GM12878 (cell line): ENCODE data around the gene MOV10L1. TPM values are rescaled to one million over a fixed set of nuclear protein-coding genes. Genes with fewer than 3 reads are reported as not detected.

Experiments used
- ATAC-seq: fragments of 200-7000 bp; cut with Tn5 transposase; 3 replicates; pipeline ENCODE4 v1.9.1; 2020; ENCODE audit warnings: mild to moderate bottlenecking, moderate library complexity
- BruUV-seq: library from RNA; stranded (reverse); fragments of 400-500 nt; replicated peaks from 2 replicates; lab custom pipeline; 2021; lab: Mats Ljungman, UMichigan
- CTCF ChIA-PET: fragments of 300-600 bp; sonication (Branson Sonifier 250); formaldehyde crosslinking; extraction: SDS; loops from one replicate; lab custom pipeline; 2021; ENCODE audit warnings: inconsistent platforms; lab: Yijun Ruan, JAX
- POLR2A ChIA-PET: fragments of 350-600 bp; formaldehyde crosslinking; extraction: SDS; loops from one replicate; lab custom pipeline; 2021; ENCODE audit warnings: inconsistent platforms; lab: Charles Lee
- RAD21 ChIA-PET: fragments of 300-600 bp; sonication (Branson Sonifier 250); formaldehyde crosslinking; loops from one replicate; lab custom pipeline; 2023; ENCODE audit warnings: antibody characterized with exemption; ENCODE audit not compliant: unreplicated experiment; lab: Charles Lee
- SMC1A ChIA-PET: fragments of 300-600 bp; sonication (Branson Sonifier 250); formaldehyde crosslinking; loops from one replicate; lab custom pipeline; 2023; ENCODE audit not compliant: unreplicated experiment, uncharacterized antibody; lab: Charles Lee
- DNase-seq: peaks from one replicate; pipeline ENCODE4 v3.0.0-alpha.2; 2011; ENCODE audit warnings: low read depth, low spot score
- FAIRE-seq: peaks from 3 replicates; lab custom pipeline; 2011; peaks lifted over from hg19 to GRCh38; lab: Jason Lieb, UNC
- H2AFZ ChIP-seq: 2 replicates; pipeline ENCODE4 v1.6.0; 2011; ENCODE audit warnings: low read depth, low read length, control low read depth; ENCODE audit not compliant: control insufficient read depth
- H3K27ac ChIP-seq: 2 replicates; pipeline ENCODE4 v1.5.1; 2011; ENCODE audit warnings: control low read depth; ENCODE audit not compliant: control insufficient read depth, insufficient read depth
- H3K27me3 ChIP-seq, 2 experiments: replicated peaks in 1 of 2; 2 replicates each; pipeline versions ENCODE4 v1.6.0 to v1.6.1; 2011; ENCODE audit warnings: low read length in 1 of 2; ENCODE audit not compliant: control insufficient read depth in 2 of 2, insufficient read depth in 2 of 2
- H3K36me3 ChIP-seq, 2 experiments: 2 replicates each; pipeline ENCODE4 v1.5.1; 2011; ENCODE audit warnings: low read length in 1 of 2; ENCODE audit not compliant: control insufficient read depth in 2 of 2, insufficient read depth in 2 of 2
- H3K4me1 ChIP-seq: 2 replicates; pipeline ENCODE4 v1.6.1; 2011; ENCODE audit warnings: mild to moderate bottlenecking, low read length, moderate library complexity, mixed read lengths; ENCODE audit not compliant: control insufficient read depth, insufficient read depth
- H3K4me2 ChIP-seq: 2 replicates; pipeline ENCODE4 v1.6.0; 2011; ENCODE audit warnings: control low read depth; ENCODE audit not compliant: control insufficient read depth, insufficient read depth
- H3K4me3 ChIP-seq: fragments of 200-600 bp; sonication (generic); 2 replicates; pipeline ENCODE4 v1.5.1; 2016
- H3K79me2 ChIP-seq: 2 replicates; pipeline ENCODE4 v1.6.0; 2011; ENCODE audit warnings: low read length; ENCODE audit not compliant: control insufficient read depth, insufficient read depth
- H3K9ac ChIP-seq: 2 replicates; pipeline ENCODE4 v1.8.0; 2011; ENCODE audit warnings: low read length, control low read depth, mixed read lengths; ENCODE audit not compliant: control insufficient read depth, insufficient read depth
- H3K9me3 ChIP-seq: replicated peaks from 3 replicates; pipeline ENCODE4 v1.5.1; 2011; ENCODE audit warnings: mild to moderate bottlenecking, low read length; ENCODE audit not compliant: control insufficient read depth, insufficient read depth
- H4K20me1 ChIP-seq: 2 replicates; pipeline ENCODE4 v1.6.0; 2011; ENCODE audit not compliant: control insufficient read depth, insufficient read depth
- BCL3 ChIP-seq: IDR thresholded peaks from 2 replicates; pipeline ENCODE4 v1.6.1; 2011; ENCODE audit warnings: borderline replicate concordance, low read depth, mild to moderate bottlenecking, moderate library complexity, low read length; ENCODE audit not compliant: insufficient read depth, poor library complexity, severe bottlenecking
- PAX8 ChIP-seq: fragments of 450-650 bp; IDR thresholded peaks from 2 replicates; pipeline ENCODE4 v1.6.1; 2017; ENCODE audit warnings: mild to moderate bottlenecking, moderate library complexity
- PML ChIP-seq: IDR thresholded peaks from 2 replicates; pipeline ENCODE4 v1.6.1; 2012; ENCODE audit warnings: low read length, inconsistent platforms
- SIX5 ChIP-seq: IDR thresholded peaks from 2 replicates; pipeline ENCODE4 v1.6.1; 2011; ENCODE audit warnings: mild to moderate bottlenecking, low read depth, low read length, moderate library complexity; ENCODE audit not compliant: severe bottlenecking
- TAF1 ChIP-seq: IDR thresholded peaks from 2 replicates; pipeline ENCODE4 v1.6.1; 2011; ENCODE audit warnings: mild to moderate bottlenecking, low read depth, low read length, borderline replicate concordance
- WRNIP1 ChIP-seq: IDR thresholded peaks from 2 replicates; pipeline ENCODE4 v1.6.1; 2011; ENCODE audit warnings: low read depth, low read length, improper control_type of control experiment, borderline replicate concordance
- ZNF207 ChIP-seq: fragments of 450-650 bp; IDR thresholded peaks from 2 replicates; pipeline ENCODE4 v1.6.1; 2014; ENCODE audit warnings: antibody characterized with exemption, mild to moderate bottlenecking, borderline replicate concordance
- WGBS: methylation state at CpG from one replicate; pipeline ENCODE4 v1.1.6; 2016; ENCODE audit warnings: low lambda C conversion rate; ENCODE audit not compliant: insufficient replicate concordance, insufficient coverage; ENCODE audit errors: missing lambda C conversion rate; 5-methylcytosine and 5-hydroxymethylcytosine counted together
- in situ Hi-C: fragments of 300-500 bp; cut with MboI; formaldehyde crosslinking; loops from 9 replicates; pipeline ENCODE4 v1.14.3; 2018; ENCODE audit warnings: mixed read lengths
- intact Hi-C: fragments of 100-400 bp; cut with micrococcal nuclease; formaldehyde crosslinking; loops from one replicate; pipeline ENCODE4 v1.14.2; 2022; ENCODE audit not compliant: unreplicated experiment
- polyA plus RNA-seq, 11 experiments: library from polyadenylated mRNA; depleted of rRNA in 4 of 11; unstranded in 6 of 11; stranded (reverse) in 5 of 11; fragments of >200 nt; fragmentation: Nextera tagmentation in 4 of 11; fragmentation: Illumina TruSeq in 1 of 11; extraction: Ambion mirVana in 4 of 11; extraction: Trizol in 1 of 11; gene quantifications; 1 replicate in 1 of 11; 2 replicates in 10 of 11; pipeline versions ENCODE4 v1.2.1 to v1.2.3, GENCODE V29; 2011 to 2016; ENCODE audit warnings: inconsistent platforms in 2 of 11, missing spikeins in 2 of 11, low read depth in 1 of 11
- total RNA-seq, 4 experiments: library from RNA; depleted of rRNA in 3 of 4; stranded (reverse); fragments of >200 nt in 3 of 4; fragmentation: Illumina TruSeq in 1 of 4; extraction: Trizol in 1 of 4; gene quantifications; 2 replicates each; pipeline versions ENCODE4 v1.2.1 to v1.2.3, GENCODE V29; 2013 to 2021
- TF ChIP-seq, protein P1 (sequence below): fragments of 450-650 bp; IDR thresholded peaks from 2 replicates; pipeline ENCODE4 v1.6.1; 2017; ENCODE audit warnings: mild to moderate bottlenecking, moderate library complexity
- TF ChIP-seq, protein P2 (sequence below): IDR thresholded peaks from 2 replicates; pipeline ENCODE4 v1.6.1; 2012; ENCODE audit warnings: mild to moderate bottlenecking, low read depth, low read length
- TF ChIP-seq, protein P3 (sequence below): IDR thresholded peaks from 2 replicates; pipeline ENCODE4 v1.6.1; 2012; ENCODE audit warnings: low read depth, low read length, improper control_type of control experiment
- TF ChIP-seq, protein P4 (sequence below): IDR thresholded peaks from 2 replicates; pipeline ENCODE4 v1.6.1; 2011; ENCODE audit warnings: low read depth, mild to moderate bottlenecking, low read length, moderate library complexity, borderline replicate concordance; ENCODE audit errors: extremely low read depth
- TF ChIP-seq, protein P5 (sequence below): fragments of 150-350 bp; IDR thresholded peaks from 2 replicates; pipeline ENCODE4 v1.6.1; 2014; ENCODE audit warnings: mild to moderate bottlenecking, low read depth, low read length

MOV10L1 gene
- total and polyA plus RNA-seq, 10 of the 15 experiments (the other 5 are each of a cell fraction or from before 2014, with no cell fraction given), result 0.22 TPM; not detected in 9

DNA sequence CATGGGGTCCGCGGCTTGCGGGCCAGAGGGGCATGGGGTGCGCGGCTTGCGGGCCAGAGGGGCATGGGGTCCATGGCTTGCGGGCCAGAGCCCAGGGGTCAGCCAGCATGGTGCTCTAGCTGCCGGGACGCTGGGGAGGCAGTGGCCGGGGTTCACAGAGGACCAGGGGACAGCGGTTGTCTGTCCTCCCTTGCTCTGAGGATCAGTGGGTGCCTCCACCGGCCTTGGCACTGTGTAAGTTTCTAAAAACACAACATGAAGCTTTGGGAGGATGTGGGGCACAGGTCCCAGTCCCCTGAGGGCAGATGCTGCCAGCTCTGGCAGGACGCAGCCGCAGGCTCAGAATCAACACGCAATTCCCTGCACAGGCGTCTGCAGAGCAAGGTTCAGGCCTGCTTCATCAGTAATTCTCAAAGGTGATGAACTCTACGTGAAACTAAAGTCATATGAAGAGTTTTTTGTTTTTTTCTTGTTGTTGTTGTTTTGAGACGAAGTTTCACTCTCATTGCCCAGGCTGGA is 7.5 kb upstream of the MOV10L1 start:
- H3K9ac ChIP-seq, result no peak overlapping the region
- ChIA-PET SMC1A (no interaction called here), RAD21 (no interaction called here), CTCF (no interaction called here), POLR2A (no interaction called here)
- no peak overlapping the region for H3K27ac ChIP-seq
- BruUV-seq, result no TSS peak
- H3K4me3 ChIP-seq, result no peak overlapping the region
- peaks cover 5% of the 10 kb centered on the region; the same call in 1 of the 3 replicates for H3K9me3 ChIP-seq
- no peaks in the 10 kb centered on the region for H3K36me3 ChIP-seq
- peaks cover 1 to 2% of the 10 kb centered on the region in 2 experiments; a peak in 2 of 4 replicates for H3K27me3 ChIP-seq
- H3K79me2 ChIP-seq, result no peaks in the 10 kb centered on the region
- ATAC-seq (no peak), DNase-seq (no peak), FAIRE-seq (no peak)
- in situ Hi-C loops, result no loop called here
- H2AFZ ChIP-seq, result no peak overlapping the region
- H3K4me2 ChIP-seq, result no peak overlapping the region
- WGBS, result 44% methylated on average over 10 of the region's 18 CpGs
- H4K20me1 ChIP-seq, result no peaks in the 10 kb centered on the region
- intact Hi-C loops, result no loop called here
- H3K4me1 ChIP-seq, result no peaks in the 10 kb centered on the region
- TF ChIP-seq PAX8 (no peak), BCL3 (no peak), ZNF207 (no peak), TAF1 (no peak), SIX5 (no peak), WRNIP1 (no peak), PML (no peak)
- TF ChIP-seq, protein P1, sequence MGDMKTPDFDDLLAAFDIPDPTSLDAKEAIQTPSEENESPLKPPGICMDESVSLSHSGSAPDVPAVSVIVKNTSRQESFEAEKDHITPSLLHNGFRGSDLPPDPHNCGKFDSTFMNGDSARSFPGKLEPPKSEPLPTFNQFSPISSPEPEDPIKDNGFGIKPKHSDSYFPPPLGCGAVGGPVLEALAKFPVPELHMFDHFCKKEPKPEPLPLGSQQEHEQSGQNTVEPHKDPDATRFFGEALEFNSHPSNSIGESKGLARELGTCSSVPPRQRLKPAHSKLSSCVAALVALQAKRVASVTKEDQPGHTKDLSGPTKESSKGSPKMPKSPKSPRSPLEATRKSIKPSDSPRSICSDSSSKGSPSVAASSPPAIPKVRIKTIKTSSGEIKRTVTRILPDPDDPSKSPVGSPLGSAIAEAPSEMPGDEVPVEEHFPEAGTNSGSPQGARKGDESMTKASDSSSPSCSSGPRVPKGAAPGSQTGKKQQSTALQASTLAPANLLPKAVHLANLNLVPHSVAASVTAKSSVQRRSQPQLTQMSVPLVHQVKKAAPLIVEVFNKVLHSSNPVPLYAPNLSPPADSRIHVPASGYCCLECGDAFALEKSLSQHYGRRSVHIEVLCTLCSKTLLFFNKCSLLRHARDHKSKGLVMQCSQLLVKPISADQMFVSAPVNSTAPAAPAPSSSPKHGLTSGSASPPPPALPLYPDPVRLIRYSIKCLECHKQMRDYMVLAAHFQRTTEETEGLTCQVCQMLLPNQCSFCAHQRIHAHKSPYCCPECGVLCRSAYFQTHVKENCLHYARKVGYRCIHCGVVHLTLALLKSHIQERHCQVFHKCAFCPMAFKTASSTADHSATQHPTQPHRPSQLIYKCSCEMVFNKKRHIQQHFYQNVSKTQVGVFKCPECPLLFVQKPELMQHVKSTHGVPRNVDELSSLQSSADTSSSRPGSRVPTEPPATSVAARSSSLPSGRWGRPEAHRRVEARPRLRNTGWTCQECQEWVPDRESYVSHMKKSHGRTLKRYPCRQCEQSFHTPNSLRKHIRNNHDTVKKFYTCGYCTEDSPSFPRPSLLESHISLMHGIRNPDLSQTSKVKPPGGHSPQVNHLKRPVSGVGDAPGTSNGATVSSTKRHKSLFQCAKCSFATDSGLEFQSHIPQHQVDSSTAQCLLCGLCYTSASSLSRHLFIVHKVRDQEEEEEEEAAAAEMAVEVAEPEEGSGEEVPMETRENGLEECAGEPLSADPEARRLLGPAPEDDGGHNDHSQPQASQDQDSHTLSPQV, result no peak
- TF ChIP-seq, protein P2, sequence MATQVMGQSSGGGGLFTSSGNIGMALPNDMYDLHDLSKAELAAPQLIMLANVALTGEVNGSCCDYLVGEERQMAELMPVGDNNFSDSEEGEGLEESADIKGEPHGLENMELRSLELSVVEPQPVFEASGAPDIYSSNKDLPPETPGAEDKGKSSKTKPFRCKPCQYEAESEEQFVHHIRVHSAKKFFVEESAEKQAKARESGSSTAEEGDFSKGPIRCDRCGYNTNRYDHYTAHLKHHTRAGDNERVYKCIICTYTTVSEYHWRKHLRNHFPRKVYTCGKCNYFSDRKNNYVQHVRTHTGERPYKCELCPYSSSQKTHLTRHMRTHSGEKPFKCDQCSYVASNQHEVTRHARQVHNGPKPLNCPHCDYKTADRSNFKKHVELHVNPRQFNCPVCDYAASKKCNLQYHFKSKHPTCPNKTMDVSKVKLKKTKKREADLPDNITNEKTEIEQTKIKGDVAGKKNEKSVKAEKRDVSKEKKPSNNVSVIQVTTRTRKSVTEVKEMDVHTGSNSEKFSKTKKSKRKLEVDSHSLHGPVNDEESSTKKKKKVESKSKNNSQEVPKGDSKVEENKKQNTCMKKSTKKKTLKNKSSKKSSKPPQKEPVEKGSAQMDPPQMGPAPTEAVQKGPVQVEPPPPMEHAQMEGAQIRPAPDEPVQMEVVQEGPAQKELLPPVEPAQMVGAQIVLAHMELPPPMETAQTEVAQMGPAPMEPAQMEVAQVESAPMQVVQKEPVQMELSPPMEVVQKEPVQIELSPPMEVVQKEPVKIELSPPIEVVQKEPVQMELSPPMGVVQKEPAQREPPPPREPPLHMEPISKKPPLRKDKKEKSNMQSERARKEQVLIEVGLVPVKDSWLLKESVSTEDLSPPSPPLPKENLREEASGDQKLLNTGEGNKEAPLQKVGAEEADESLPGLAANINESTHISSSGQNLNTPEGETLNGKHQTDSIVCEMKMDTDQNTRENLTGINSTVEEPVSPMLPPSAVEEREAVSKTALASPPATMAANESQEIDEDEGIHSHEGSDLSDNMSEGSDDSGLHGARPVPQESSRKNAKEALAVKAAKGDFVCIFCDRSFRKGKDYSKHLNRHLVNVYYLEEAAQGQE, result no peak
- TF ChIP-seq, protein P3, sequence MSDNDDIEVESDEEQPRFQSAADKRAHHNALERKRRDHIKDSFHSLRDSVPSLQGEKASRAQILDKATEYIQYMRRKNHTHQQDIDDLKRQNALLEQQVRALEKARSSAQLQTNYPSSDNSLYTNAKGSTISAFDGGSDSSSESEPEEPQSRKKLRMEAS, result no peak
- TF ChIP-seq, protein P4, sequence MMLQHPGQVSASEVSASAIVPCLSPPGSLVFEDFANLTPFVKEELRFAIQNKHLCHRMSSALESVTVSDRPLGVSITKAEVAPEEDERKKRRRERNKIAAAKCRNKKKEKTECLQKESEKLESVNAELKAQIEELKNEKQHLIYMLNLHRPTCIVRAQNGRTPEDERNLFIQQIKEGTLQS, result no peak
- TF ChIP-seq, protein P5, sequence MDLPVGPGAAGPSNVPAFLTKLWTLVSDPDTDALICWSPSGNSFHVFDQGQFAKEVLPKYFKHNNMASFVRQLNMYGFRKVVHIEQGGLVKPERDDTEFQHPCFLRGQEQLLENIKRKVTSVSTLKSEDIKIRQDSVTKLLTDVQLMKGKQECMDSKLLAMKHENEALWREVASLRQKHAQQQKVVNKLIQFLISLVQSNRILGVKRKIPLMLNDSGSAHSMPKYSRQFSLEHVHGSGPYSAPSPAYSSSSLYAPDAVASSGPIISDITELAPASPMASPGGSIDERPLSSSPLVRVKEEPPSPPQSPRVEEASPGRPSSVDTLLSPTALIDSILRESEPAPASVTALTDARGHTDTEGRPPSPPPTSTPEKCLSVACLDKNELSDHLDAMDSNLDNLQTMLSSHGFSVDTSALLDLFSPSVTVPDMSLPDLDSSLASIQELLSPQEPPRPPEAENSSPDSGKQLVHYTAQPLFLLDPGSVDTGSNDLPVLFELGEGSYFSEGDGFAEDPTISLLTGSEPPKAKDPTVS, result no peak
